SU-DHL-6 (cell line): Measurements from ENCODE around the gene CLPSL2.

Source experiments
- H2AFZ ChIP-seq: fragments of 200-600 bp; sonication (generic); 2 replicates; pipeline ENCODE4 v1.6.1; 2014; ENCODE audit warnings: low read depth, mild to moderate bottlenecking, moderate library complexity, mixed read lengths, antibody characterized with exemption, low read length; ENCODE audit not compliant: severe bottlenecking
- H3F3A ChIP-seq: fragments of 200-600 bp; shearing (Covaris generic); 2 replicates; pipeline ENCODE4 v1.6.0; 2016; ENCODE audit warnings: antibody characterized with exemption, mild to moderate bottlenecking; ENCODE audit not compliant: insufficient read depth
- H3K27ac ChIP-seq: fragments of 200-600 bp; sonication (generic); 2 replicates; pipeline ENCODE4 v1.5.1; 2016; ENCODE audit warnings: low read depth, mild to moderate bottlenecking, low read length, moderate library complexity, mixed read lengths
- H3K27me3 ChIP-seq: fragments of 200-600 bp; sonication (generic), shearing (Covaris generic); 2 replicates; pipeline ENCODE4 v1.6.0; 2014; ENCODE audit warnings: mild to moderate bottlenecking, low read length
- H3K36me3 ChIP-seq: fragments of 200-600 bp; sonication (generic); 2 replicates; pipeline ENCODE4 v1.6.1; 2014; ENCODE audit warnings: mild to moderate bottlenecking, low read length, mixed read lengths
- H3K4me2 ChIP-seq: fragments of 300-600, 200-600 bp; shearing (Covaris generic), sonication (generic); 2 replicates; pipeline ENCODE4 v1.6.0; 2014; ENCODE audit warnings: low read length, low read depth, mild to moderate bottlenecking; ENCODE audit not compliant: poor library complexity, severe bottlenecking
- H3K4me3 ChIP-seq: fragments of 200-600 bp; sonication (generic); 2 replicates; pipeline ENCODE4 v1.5.1; 2014; ENCODE audit warnings: antibody characterized with exemption, low read length, mild to moderate bottlenecking, mixed read lengths; ENCODE audit not compliant: insufficient read depth, poor library complexity, severe bottlenecking
- H3K79me2 ChIP-seq: fragments of 200-600 bp; sonication (generic); 2 replicates; pipeline ENCODE4 v1.6.1; 2014; ENCODE audit warnings: mild to moderate bottlenecking, low read length, moderate library complexity; ENCODE audit not compliant: insufficient read depth
- H3K9ac ChIP-seq: fragments of 200-600 bp; sonication (generic); 2 replicates; pipeline ENCODE4 v1.7.0; 2014; ENCODE audit warnings: mild to moderate bottlenecking, low read length
- H3K9me2 ChIP-seq: fragments of 200-600 bp; sonication (generic); replicated peaks from 2 replicates; pipeline ENCODE4 v1.6.1; 2014; ENCODE audit warnings: low read length; ENCODE audit not compliant: insufficient read depth
- H3K9me3 ChIP-seq: fragments of 200-600 bp; sonication (generic); 2 replicates; pipeline ENCODE4 v1.6.1; 2014; ENCODE audit warnings: low read length, mixed read lengths; ENCODE audit not compliant: insufficient read depth
- H4K20me1 ChIP-seq: fragments of 200-600 bp; sonication (generic); 2 replicates; pipeline ENCODE4 v1.6.1; 2014; ENCODE audit warnings: low read depth, mild to moderate bottlenecking, antibody characterized with exemption, low read length, moderate library complexity, mixed read lengths
- CTCF ChIP-seq: fragments of 200-600 bp; sonication (generic); IDR thresholded peaks from one replicate; pipeline ENCODE4 v1.5.1; 2017; ENCODE audit warnings: antibody characterized with exemption, mild to moderate bottlenecking, low read length, moderate library complexity; ENCODE audit not compliant: insufficient read depth, poor library complexity, severe bottlenecking
- EZH2phosphoT487 ChIP-seq: fragments of 200-600 bp; sonication (generic), shearing (Covaris generic); conservative IDR thresholded peaks from 2 replicates; pipeline ENCODE4 v1.6.1; 2018; ENCODE audit warnings: mild to moderate bottlenecking, antibody characterized with exemption, low read length, moderate library complexity, mixed read lengths

CLPSL2 gene

DNA sequence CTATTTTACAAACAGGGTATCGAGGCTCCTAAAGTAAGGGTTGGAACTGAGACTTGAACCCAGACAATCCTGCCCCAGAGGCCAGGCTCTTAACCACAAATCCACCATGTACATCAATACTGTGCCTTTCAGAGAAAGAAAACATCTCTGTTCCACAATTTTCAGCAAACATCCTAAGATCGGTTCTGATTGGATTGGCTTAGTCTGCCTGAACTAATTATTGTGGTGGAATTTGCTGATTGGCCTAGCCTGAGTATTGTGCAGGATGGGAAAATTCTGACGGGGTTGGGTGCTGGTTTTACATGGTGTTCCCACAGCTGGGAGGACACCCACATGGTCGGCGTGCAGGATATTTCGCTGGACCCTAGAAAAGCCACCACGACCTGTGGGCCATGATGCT is 4.3 kb downstream of the CLPSL2 start, which contains the start of gene CLPSL1:
TSS of gene CLPSL1 (plus strand) at position 301 of the 400 bp plus-strand sequence. CDS start at position 393, 92 bp downstream.
- TF ChIP-seq CTCF (no peak), EZH2phosphoT487 (no peak)
- Histone ChIP-seq H3K9me2 (no peaks in the 10 kb centered on the region), H3K79me2 (no peaks in the 10 kb centered on the region), H2AFZ (no peak within 1 kb of the TSS), H3F3A (no peaks in the 10 kb centered on the region), H3K36me3 (no peaks in the 10 kb centered on the region), H3K4me3 (no peak within 1 kb of the TSS), H3K4me2 (no peak within 1 kb of the TSS), H3K9ac (no peak within 1 kb of the TSS), H4K20me1 (no peaks in the 10 kb centered on the region), H3K9me3 (no peaks in the 10 kb centered on the region), H3K27ac (no peak within 1 kb of the TSS), H3K27me3 (no peaks in the 10 kb centered on the region)

DNA sequence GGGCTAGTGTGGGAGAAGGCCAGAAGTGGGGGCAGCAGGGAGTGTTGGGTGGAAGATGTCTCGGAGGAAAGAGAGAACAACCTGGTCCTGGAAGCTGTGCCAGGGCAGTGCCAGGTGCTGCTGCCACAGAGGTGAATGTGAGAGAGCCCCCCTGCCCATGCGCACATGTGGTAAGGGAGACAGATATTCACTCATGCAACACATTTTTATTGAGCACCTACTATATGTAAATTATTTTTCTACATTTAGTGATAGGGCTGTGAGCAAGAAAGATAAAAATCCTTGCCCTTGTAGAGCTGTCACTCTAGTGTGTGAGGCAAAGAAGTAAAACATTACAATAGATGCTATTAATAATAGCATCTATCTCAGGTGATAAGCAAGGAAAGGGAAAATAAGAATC is 4.9 kb downstream of the CLPSL2 start:
- Histone ChIP-seq H3K4me3 (no peak overlapping the region), H3K79me2 (no peaks in the 10 kb centered on the region), H4K20me1 (no peaks in the 10 kb centered on the region), H3K4me2 (no peak overlapping the region), H3K27ac (no peak overlapping the region), H2AFZ (no peak overlapping the region), H3K9me3 (no peaks in the 10 kb centered on the region), H3K36me3 (no peaks in the 10 kb centered on the region), H3K27me3 (no peaks in the 10 kb centered on the region), H3F3A (no peaks in the 10 kb centered on the region), H3K9ac (no peak overlapping the region), H3K9me2 (no peaks in the 10 kb centered on the region)
- TF ChIP-seq EZH2phosphoT487 (no peak), CTCF (no peak)

DNA sequence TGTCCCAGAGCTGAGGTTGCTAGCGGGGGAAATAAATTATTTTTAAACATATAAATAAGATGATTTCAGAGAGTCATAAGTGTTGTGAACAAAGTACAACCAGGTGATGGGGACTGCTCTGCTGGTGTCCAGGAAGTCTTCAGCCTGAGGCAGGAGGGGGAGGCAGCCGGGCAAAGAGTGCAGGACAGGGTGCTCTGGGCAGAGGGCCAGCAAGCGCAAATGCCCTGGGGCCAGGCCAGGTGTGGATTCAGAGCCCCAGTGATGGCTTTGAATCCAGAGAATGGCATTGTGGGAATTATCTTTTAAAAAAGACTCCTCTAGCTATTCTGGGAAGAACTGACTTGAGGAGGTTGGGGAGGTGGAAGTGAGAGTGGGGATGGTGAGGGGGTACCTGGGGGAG is 6.0 kb downstream of the CLPSL2 start:
- Histone ChIP-seq H3K9me2 (no peaks in the 10 kb centered on the region), H3K9me3 (no peaks in the 10 kb centered on the region), H3K79me2 (no peaks in the 10 kb centered on the region), H3F3A (no peaks in the 10 kb centered on the region), H3K4me2 (no peak overlapping the region), H3K36me3 (no peaks in the 10 kb centered on the region), H3K4me3 (no peak overlapping the region), H2AFZ (no peak overlapping the region), H3K9ac (no peak overlapping the region), H4K20me1 (no peaks in the 10 kb centered on the region), H3K27ac (no peak overlapping the region), H3K27me3 (no peaks in the 10 kb centered on the region)
- no peak for TF ChIP-seq CTCF
- no peak for TF ChIP-seq EZH2phosphoT487

DNA sequence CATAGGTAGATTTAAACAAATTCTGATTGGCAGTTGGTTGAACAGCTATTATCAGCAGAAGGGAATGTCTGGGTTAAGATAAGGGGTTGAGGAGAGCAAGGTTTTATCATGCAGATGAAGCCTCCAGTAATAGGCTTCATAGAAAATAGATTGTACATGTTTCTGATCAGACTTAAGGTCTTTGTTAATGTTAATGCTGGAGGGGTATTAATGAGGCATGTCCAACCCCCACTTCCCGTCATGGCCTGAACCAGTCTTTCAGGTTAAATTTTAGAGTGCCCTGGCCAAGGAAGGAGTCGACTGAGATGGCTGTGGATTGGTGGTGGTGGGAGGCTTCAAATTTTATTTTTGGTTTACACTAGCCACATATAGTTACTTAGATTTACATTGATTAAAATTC is 7.8 kb downstream of the CLPSL2 start:
- Histone ChIP-seq H3K9me2 (no peaks in the 10 kb centered on the region), H3K4me2 (no peak overlapping the region), H3K9me3 (no peaks in the 10 kb centered on the region), H3K27ac (no peak overlapping the region), H3K79me2 (no peaks in the 10 kb centered on the region), H3F3A (no peaks in the 10 kb centered on the region), H2AFZ (no peak overlapping the region), H4K20me1 (no peaks in the 10 kb centered on the region), H3K4me3 (no peak overlapping the region), H3K27me3 (no peaks in the 10 kb centered on the region), H3K9ac (no peak overlapping the region), H3K36me3 (no peaks in the 10 kb centered on the region)
- TF ChIP-seq EZH2phosphoT487 = no peak
